ENCODE data around the gene ZNF423.

DNA sequence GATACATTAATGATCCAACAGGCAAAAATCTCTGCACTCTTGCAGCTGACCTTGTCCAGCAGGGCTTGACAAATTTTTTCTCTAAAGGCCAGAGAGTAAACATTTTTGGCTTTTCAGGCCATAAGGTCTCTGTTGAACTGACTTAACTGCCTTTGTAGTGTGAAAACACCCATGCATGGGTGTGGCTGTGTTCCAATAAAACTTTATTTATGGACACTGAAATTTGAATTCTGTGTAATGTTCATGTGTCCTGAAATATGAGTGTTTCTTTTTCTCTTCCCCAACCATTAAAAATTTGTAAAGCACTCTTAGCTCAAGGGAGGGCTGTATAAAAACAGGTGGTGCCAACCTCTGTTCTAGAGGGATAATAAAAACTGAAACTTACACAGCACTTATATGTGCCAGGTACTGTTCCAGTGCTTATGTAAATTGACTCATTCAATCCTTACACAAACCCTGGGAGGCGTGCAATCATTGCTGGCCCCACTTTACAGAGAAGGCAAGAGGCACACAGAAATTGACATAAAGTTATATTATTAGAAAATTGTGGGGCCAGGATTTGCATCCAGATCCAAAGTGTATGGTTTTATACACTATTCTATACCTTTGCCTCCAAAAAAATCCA lies 18.8 kb upstream of the ZNF423 start:
- TF ChIP-seq POLR2AphosphoS5 (IDR thresholded peaks at IDR 0.05; ENCODE audit: low read depth, low read length): no peak
- no peak for TF ChIP-seq SIN3A (IDR thresholded peaks at IDR 0.05; ENCODE audit: borderline replicate concordance, insufficient read depth, low read length)
- no peak for TF ChIP-seq TAF1 (IDR thresholded peaks at IDR 0.05; ENCODE audit: borderline replicate concordance, insufficient read depth, low read length)

Data from PFSK-1 (cell line).